T-helper 2 cell (primary cell): ENCODE data around the gene EBF4.

Source experiments
- DNase-seq, 5 experiments: peaks; one replicate each; pipeline versions ENCODE4 v3.0.0 to v3.0.0-alpha.2; 2012 to 2022
- total RNA-seq, 2 donors: gene quantifications; one replicate each; lab custom pipeline; 2026; lab: John Stamatoyannopoulos, UW

EBF4 gene
- total RNA-seq = 1.2 to 2.0 reads per million in 2 donors

DNA sequence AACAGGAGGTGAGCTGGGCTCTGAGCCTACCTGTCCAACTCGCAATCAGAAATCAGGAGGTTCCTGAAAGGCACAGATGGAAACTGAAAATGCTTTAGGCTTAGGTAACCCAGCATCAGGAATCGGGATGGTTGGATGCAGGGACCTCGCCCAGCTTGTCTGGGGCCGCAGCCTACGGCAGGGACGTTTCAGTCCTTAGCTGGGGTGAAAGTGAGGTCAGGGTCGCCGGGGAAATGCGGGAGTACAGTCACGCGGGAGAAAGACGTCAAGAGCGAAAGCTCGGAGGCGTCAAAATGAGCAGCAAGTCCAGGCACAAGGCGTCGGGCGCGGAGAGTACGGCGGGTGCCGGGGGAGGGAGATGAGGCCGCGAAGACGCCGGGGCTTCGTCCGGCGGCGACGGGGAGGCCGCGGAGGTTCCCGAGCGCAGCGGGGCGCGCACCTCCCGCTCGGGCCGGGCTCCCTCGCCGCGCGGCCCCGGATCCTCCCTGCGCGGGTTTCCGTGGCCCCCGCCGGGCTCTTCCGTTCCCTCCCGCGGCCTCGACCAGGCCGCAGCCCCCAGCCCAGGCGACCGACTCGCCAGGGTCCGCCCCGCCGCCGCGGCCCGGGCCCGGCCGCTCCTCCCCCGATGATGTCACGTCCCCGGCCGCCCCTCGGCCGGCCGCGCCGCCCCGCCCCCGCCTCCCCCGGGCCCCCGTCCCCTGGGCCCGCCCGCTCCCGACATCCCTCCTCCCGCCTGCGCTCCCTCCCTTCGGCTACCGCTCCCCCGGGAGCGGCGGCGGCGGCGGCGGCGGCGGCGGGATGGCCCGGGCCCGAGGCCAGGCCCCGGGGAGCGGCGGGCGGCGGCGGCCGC is at the start of gene EBF4:
Gene EBF4, plus strand, starts transcription at position 745 of the 850 bp plus-strand sequence. CDS start 866 bp downstream, outside the sequence.
- peak in 2 of 5 experiments; percentile 18 to 44 for DNase-seq

- DNase-seq = no peak
Observed at GRCh38 chr20:2643708-2644107, 48.9 kb upstream of the EBF4 start.

GRCh38 chr20:2651772-2652723 is 40.5 kb upstream of the EBF4 start, which contains the start of gene NOP56:
NOP56 (plus strand) TSS chr20:2652632; CDS start chr20:2652661, 29 bp downstream.
- DNase-seq = peak; percentile 89 to 94 (median 92)

DNA sequence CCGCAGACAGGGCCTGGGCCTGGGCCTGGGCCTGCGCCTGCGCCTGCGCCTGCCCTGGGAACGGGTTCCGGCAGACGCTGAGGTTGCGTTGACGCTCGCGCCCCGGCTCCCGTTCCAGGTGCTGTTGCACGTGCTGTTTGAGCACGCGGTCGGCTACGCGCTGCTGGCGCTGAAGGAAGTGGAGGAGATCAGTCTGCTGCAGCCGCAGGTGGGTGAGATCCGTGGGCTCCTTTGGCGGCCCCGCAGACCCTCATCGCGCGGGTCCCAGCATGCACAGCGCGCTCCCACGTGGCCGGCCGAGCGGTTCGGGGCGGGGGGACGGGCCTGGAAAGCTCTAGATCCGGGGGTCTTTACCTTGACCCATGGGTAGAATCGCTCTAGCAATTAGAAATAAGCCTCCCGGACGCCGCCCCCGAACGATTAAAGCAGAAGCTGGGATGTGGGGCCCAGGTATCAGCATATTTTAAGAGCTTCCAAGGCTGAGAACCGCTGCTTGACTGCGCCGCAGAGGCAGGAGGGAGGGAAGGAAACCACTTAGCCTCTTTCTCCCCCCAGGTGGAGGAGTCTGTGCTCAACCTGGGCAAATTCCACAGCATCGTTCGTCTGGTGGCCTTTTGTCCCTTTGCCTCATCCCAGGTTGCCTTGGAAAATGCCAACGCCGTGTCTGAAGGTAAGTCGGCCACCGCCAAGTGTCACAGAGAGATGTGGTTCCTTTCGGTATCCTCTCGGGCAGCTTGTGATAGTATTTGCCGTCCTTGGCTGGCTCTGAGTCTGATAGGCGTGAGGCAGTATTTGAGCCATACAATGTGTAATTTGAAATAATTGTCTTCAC is 39.6 kb upstream of the EBF4 start:
- DNase-seq = peak in 1 of 5 experiments; percentile 35

GRCh38 chr20:2653556-2654383 is 38.8 kb upstream of the EBF4 start:
- DNase-seq = no peak

- no peak for DNase-seq
Observed at GRCh38 chr20:2654384-2654822, 38.2 kb upstream of the EBF4 start.

DNA sequence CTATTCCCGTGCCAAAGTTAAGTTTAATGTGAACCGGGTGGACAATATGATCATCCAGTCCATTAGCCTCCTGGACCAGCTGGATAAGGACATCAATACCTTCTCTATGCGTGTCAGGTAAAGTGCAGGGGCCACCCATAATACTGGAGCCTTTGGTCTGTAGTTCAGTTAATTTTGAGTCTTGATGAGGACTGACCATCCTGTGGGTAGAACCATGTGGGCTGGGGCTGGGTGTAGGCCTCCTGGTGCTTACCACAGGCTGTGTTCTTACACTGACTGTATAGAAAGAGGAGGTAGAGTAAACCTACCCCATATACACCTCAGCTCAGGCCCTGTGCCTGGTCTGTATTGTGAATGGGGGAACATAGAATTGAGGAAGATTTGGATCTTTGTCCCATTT is 37.7 kb upstream of the EBF4 start:
- DNase-seq = no peak

GRCh38 chr20:2655331-2656116 is 37.1 kb upstream of the EBF4 start:
- no peak for DNase-seq

GRCh38 chr20:2656471-2657117 is 36.0 kb upstream of the EBF4 start:
- DNase-seq = no peak

- DNase-seq = no peak
Observed at GRCh38 chr20:2657241-2657640, 35.3 kb upstream of the EBF4 start.

DNA sequence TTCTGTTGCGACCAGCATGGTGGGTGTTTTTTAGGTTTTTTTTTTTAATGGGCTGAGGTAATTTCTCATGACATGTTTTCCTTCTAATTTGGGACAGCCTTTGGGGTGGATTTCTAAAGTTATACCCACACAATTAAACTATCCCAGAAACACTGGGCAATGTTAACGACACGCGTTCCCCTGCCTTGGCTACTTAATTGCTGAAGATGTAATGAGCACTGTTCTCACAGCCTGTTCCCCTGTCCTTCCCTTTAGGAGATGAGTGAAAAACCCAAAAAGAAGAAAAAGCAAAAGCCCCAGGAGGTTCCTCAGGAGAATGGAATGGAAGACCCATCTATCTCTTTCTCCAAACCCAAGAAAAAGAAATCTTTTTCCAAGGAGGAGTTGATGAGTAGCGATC is 34.9 kb upstream of the EBF4 start:
- DNase-seq = no peak

- no peak for DNase-seq
Observed at GRCh38 chr20:2658414-2659354, 33.9 kb upstream of the EBF4 start.

DNA sequence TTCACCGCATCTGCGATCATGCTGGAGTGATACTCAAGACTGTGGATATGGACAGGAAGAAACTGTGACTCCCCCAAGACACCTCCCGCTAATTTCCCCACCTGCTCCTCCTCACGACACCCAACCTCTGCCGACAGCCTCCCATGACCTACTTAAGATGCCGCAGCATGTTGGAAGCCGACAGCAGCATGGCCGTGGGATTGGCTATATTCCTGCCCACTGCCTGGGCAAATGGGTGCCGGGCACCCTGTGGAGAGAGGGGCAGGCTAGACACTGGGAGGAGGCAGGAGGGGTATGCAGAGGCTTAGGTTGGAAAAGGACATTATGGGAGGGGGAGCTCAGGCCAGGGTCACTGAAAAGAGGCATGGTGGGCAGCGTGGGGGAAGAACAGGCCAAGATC is 33.0 kb upstream of the EBF4 start:
- DNase-seq = no peak

DNA sequence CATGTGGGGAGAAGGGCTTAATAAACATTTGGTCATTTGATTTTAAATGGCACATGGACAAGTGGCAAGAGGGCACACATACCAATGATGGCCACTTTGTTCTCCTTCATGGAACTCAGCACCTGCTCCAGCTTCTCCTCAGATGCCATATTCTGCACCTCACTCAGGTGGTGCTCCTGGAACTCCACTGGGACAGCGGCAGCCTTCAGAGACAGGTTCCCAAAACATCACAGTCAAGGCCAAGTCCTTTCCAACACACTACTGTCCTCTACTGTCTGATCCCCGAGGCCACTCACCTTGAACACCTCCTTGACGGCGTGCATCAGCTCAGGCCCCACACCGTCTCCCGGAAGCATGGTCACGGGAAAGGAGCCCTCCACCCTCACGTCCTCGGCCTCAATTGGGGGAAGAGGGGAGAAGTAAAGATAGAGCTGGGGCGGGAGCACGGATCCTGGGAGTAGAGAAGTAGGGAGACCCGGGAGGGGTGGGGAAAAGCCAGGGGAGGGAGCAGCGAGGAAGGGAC is 29.2 kb upstream of the EBF4 start:
- DNase-seq = no peak

- peak; percentile 72 to 95 (median 87) for DNase-seq
Observed at GRCh38 chr20:2663887-2664719, 28.5 kb upstream of the EBF4 start, which contains the start of gene IDH3B. IDH3B (minus strand) TSS chr20:2664216; CDS start chr20:2664188, 28 bp downstream.

- DNase-seq = no peak
Observed at GRCh38 chr20:2671977-2672376, 20.6 kb upstream of the EBF4 start.

DNA sequence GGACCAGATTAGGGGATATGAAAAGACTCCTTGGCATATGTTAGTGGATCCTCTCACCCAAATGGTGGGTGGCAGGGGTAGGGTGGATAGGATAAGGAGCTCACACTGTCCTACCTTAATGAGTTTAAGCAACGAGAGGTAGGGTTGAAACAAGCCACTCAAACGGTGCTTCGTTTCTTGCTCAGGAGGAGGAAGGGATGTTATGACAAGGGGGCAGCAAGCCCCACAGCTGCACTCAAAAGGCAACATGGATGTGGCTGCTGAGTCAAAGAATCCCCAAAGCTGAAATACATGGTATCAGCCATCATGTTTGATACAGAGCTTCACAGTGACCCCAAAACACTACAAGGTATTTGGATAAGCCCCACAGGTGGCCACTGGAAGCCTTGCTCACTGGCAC is 20.1 kb upstream of the EBF4 start:
- DNase-seq = no peak
